ENCODE results near the gene ERVV-1.

DNA sequence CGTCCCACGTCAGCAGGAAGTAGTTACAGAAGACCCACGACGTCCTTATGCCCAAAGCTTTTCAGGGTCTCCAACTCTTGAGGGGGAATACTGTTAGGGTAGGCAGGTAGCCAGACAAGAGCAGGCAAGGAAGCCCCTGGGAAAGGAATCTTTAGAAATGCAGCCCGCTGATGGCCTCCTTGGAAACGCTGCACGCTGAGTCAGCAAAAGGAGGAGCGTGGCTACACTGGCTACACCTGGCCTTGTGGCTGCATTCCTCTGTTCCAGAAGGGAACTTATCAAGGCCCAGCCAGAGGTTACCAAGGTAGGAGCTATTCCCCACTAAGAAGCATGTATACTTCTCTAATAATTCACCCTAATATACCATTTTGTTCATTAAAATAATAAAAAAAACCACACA is 2.0 kb downstream of the ERVV-1 start:
- TF ChIP-seq, protein P1, sequence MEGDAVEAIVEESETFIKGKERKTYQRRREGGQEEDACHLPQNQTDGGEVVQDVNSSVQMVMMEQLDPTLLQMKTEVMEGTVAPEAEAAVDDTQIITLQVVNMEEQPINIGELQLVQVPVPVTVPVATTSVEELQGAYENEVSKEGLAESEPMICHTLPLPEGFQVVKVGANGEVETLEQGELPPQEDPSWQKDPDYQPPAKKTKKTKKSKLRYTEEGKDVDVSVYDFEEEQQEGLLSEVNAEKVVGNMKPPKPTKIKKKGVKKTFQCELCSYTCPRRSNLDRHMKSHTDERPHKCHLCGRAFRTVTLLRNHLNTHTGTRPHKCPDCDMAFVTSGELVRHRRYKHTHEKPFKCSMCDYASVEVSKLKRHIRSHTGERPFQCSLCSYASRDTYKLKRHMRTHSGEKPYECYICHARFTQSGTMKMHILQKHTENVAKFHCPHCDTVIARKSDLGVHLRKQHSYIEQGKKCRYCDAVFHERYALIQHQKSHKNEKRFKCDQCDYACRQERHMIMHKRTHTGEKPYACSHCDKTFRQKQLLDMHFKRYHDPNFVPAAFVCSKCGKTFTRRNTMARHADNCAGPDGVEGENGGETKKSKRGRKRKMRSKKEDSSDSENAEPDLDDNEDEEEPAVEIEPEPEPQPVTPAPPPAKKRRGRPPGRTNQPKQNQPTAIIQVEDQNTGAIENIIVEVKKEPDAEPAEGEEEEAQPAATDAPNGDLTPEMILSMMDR (IDR thresholded peaks at IDR 0.05): no peak
- no peak for TF ChIP-seq POLR2A (IDR thresholded peaks at IDR 0.05)

Data from thyroid gland (tissue), 4 donors.